HG03442 (cell line): ENCODE measurements around the gene PRPS2.

Experiments used
- ATAC-seq: cut with Tn5 transposase; IDR thresholded peaks from one replicate; pipeline ENCODE4 v1.9.1; 2021; ENCODE audit warnings: mild to moderate bottlenecking, moderate library complexity; ENCODE audit not compliant: unreplicated experiment

PRPS2 gene

GRCh38 chrX:12811658-12812057, 20.4 kb downstream of the PRPS2 start:
- no peak for ATAC-seq

GRCh38 chrX:12814420-12814819, 23.2 kb downstream of the PRPS2 start:
- no peak for ATAC-seq

- ATAC-seq: no peak
Observed at GRCh38 chrX:12817528-12817927, 26.3 kb downstream of the PRPS2 start.

DNA sequence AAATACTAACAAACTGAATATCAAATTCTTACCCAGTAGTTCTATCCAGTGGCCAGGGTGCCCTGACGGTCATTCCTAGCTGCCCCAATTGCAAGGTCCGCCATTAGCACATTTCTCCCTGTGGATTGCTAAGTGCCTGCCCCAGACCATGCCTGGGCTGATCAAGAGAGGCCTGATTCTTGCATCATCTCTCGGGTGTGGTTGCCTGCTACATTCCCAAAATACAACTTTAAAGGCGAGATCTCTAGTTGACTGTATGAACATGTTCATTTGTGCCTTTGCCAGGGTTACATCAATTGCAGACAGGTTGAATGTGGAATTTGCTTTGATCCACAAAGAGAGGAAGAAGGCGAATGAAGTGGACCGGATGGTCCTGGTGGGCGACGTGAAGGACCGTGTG, 28.0 kb downstream of the PRPS2 start:
- ATAC-seq: no peak

- ATAC-seq: no peak
Observed at GRCh38 chrX:12820737-12821136, 29.5 kb downstream of the PRPS2 start.

DNA sequence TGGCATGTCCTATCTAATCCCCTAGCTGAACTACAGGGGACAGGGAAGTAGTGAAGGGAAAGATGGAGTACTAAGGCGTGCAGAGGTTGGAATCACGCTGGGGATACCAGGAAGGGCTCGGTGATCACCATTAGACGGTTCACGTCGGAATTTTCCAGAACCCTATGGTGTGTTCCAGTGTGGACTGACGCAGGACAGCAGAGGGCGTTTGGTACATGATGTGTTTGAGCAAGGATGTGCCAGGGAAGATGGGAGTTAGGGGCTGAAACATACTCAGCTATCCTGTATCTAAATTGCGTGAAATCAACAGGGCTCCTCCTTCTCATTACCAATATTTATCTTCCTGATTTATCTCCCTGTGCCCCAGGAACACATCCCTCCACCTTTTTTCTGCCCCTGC, 33.7 kb downstream of the PRPS2 start:
- ATAC-seq: no peak

- no peak for ATAC-seq
Observed at GRCh38 chrX:12825801-12826200, 34.6 kb downstream of the PRPS2 start.

- no peak for ATAC-seq
Observed at GRCh38 chrX:12843061-12843667, 52.0 kb downstream of the PRPS2 start.

GRCh38 chrX:12843668-12844279, 52.6 kb downstream of the PRPS2 start:
- ATAC-seq: peak; percentile 90

GRCh38 chrX:12844319-12844718, 53.1 kb downstream of the PRPS2 start:
- ATAC-seq: no peak

DNA sequence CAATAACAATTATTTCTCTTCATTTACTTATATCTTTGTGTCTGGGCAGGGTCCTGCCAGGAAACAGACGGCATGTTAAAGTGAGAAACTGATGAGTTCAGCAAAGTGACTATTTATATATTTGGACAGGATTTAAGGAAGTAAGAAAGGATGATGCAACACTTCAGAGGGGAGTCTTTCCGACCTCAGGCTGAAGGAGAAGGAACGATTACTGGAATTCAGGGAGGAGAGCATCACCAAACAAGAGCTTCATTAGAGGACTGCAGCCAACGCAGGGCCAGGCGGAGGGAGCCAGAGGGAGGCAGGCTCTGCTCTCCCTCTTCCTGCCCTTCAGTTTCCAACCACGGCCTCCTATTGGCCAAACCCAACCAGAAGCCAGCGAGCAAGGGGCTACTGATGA, 74.1 kb downstream of the PRPS2 start:
- no peak for ATAC-seq

DNA sequence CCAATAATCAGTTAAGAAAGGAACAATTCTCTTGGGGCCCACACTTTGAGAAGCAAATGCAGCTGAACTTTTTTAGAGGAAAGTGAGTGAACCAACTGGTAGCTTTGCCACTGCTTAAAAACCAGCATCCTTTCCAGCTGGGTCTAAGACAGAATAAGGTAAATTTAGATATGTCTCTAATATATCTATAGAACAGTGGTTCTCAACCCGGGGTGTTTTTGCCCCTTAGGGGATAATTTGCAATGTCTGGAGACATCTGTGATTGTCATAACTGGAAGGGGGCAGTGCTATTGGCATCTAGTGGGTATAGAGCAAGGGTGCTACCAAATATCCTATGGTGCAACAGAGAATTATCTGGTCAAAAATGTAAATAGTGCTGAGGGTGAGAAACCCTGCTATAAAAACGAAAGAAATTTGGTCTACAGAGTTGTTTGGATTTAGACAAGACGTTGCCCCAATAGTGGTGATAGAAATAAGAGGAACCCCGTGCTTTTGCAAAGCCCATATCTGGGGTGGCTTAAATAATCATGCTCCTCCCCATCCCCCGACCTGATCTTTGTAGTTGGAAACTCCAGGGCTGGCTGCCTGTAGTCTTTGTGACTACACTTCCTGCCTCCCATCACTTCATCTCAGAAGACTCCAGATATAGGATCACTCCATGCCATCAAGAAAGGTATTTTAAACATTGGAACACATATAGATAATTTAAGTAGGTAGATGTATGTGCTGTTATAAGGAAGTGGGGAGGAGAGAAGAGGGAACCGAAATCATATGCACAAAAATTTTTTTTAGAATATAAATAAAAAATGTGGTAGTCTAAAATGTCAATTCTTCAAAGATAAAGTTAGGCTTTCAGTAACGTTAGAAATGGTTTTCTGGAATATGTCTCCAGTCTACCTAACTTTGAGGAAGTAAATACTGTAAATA, 75.5 kb downstream of the PRPS2 start, which contains the start of gene TLR7:
Gene TLR7, plus strand, starts transcription at position 622 of the 927 bp plus-strand sequence. CDS start 507 bp downstream, outside the sequence.
- ATAC-seq: no peak

DNA sequence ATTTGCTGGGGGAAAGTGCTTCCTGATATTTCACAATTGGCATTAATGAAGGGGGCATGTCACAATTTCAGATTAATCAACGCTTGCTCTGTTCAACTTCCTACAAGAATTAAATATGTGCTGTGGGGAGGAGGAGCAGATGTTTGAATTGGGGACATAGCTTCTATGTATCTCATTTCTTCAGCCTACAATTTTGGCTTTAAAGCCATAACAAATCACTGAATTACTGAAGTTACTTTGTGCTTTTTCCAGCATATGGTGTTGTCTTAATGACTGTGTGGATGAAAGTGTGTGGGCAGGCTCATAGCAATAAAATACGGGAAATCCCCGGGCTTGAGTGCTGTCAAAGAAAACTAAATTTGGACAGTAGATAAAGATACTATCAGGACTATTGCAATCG, 76.5 kb downstream of the PRPS2 start:
- ATAC-seq: no peak

GRCh38 chrX:12868747-12869146, 77.5 kb downstream of the PRPS2 start:
- peak; percentile 72 for ATAC-seq

GRCh38 chrX:12871257-12871656, 80.0 kb downstream of the PRPS2 start:
- ATAC-seq: no peak

DNA sequence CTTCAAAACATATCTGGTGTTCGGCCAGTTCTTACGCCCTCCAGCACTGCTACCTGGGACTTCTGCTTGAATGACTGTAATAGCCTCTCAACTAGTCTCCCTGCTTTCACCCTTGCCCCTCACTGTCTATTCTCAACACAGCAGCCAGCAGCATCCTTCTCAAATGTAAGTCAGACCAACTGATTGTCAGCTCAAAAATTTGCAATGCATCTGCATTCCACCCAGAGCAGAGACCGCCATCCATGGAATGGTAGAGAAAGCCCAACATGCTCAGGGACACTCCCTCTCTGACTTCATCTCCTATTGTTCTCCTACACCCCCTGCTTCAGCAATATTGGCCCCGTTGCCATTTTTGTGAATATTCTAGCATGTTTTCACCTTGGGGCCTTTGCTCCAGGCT, 81.5 kb downstream of the PRPS2 start:
- ATAC-seq: no peak
